OCI-LY7 (cell line): Measurements from ENCODE around the gene MYO18B.

Experiments used
- CTCF ChIP-seq: fragments of 200-600 bp; sonication (generic); conservative IDR thresholded peaks from 2 replicates; pipeline ENCODE4 v1.5.1; 2014; ENCODE audit warnings: mild to moderate bottlenecking, antibody characterized with exemption, low read length, moderate library complexity, mixed read lengths
- EZH2phosphoT487 ChIP-seq: fragments of 200-600 bp; sonication (generic); IDR thresholded peaks from 2 replicates; pipeline ENCODE4 v1.6.1; 2018; ENCODE audit warnings: low read depth, borderline replicate concordance, mild to moderate bottlenecking, mixed run types, antibody characterized with exemption, low read length, moderate library complexity, mixed read lengths

GRCh38 chr22:25853501-25854284, 111.7 kb downstream of the MYO18B start:
- TF ChIP-seq CTCF (peak; percentile 75), EZH2phosphoT487 (no peak)
